GM12878 (cell line): ENCODE data around the gene SHQ1. TPM values are rescaled to one million over a fixed set of nuclear protein-coding genes. Genes with fewer than 3 reads are reported as not detected.

Experiments used
- ATAC-seq: fragments of 200-7000 bp; cut with Tn5 transposase; 3 replicates; pipeline ENCODE4 v1.9.1; 2020; ENCODE audit warnings: mild to moderate bottlenecking, moderate library complexity
- BruUV-seq: library from RNA; stranded (reverse); fragments of 400-500 nt; replicated peaks from 2 replicates; lab custom pipeline; 2021; lab: Mats Ljungman, UMichigan
- CTCF ChIA-PET: fragments of 300-600 bp; sonication (Branson Sonifier 250); formaldehyde crosslinking; extraction: SDS; loops from one replicate; lab custom pipeline; 2021; ENCODE audit warnings: inconsistent platforms; lab: Yijun Ruan, JAX
- POLR2A ChIA-PET: fragments of 350-600 bp; formaldehyde crosslinking; extraction: SDS; loops from one replicate; lab custom pipeline; 2021; ENCODE audit warnings: inconsistent platforms; lab: Charles Lee
- RAD21 ChIA-PET: fragments of 300-600 bp; sonication (Branson Sonifier 250); formaldehyde crosslinking; loops from one replicate; lab custom pipeline; 2023; ENCODE audit warnings: antibody characterized with exemption; ENCODE audit not compliant: unreplicated experiment; lab: Charles Lee
- SMC1A ChIA-PET: fragments of 300-600 bp; sonication (Branson Sonifier 250); formaldehyde crosslinking; loops from one replicate; lab custom pipeline; 2023; ENCODE audit not compliant: unreplicated experiment, uncharacterized antibody; lab: Charles Lee
- DNase-seq: peaks from one replicate; pipeline ENCODE4 v3.0.0-alpha.2; 2011; ENCODE audit warnings: low read depth, low spot score
- FAIRE-seq: peaks from 3 replicates; lab custom pipeline; 2011; peaks lifted over from hg19 to GRCh38; lab: Jason Lieb, UNC
- H2AFZ ChIP-seq: 2 replicates; pipeline ENCODE4 v1.6.0; 2011; ENCODE audit warnings: low read depth, low read length, control low read depth; ENCODE audit not compliant: control insufficient read depth
- H3K27ac ChIP-seq: 2 replicates; pipeline ENCODE4 v1.5.1; 2011; ENCODE audit warnings: control low read depth; ENCODE audit not compliant: control insufficient read depth, insufficient read depth
- H3K27me3 ChIP-seq, 2 experiments: replicated peaks in 1 of 2; 2 replicates each; pipeline versions ENCODE4 v1.6.0 to v1.6.1; 2011; ENCODE audit warnings: low read length in 1 of 2; ENCODE audit not compliant: control insufficient read depth in 2 of 2, insufficient read depth in 2 of 2
- H3K36me3 ChIP-seq, 2 experiments: 2 replicates each; pipeline ENCODE4 v1.5.1; 2011; ENCODE audit warnings: low read length in 1 of 2; ENCODE audit not compliant: control insufficient read depth in 2 of 2, insufficient read depth in 2 of 2
- H3K4me1 ChIP-seq: 2 replicates; pipeline ENCODE4 v1.6.1; 2011; ENCODE audit warnings: mild to moderate bottlenecking, low read length, moderate library complexity, mixed read lengths; ENCODE audit not compliant: control insufficient read depth, insufficient read depth
- H3K4me2 ChIP-seq: 2 replicates; pipeline ENCODE4 v1.6.0; 2011; ENCODE audit warnings: control low read depth; ENCODE audit not compliant: control insufficient read depth, insufficient read depth
- H3K4me3 ChIP-seq: fragments of 200-600 bp; sonication (generic); 2 replicates; pipeline ENCODE4 v1.5.1; 2016
- H3K79me2 ChIP-seq: 2 replicates; pipeline ENCODE4 v1.6.0; 2011; ENCODE audit warnings: low read length; ENCODE audit not compliant: control insufficient read depth, insufficient read depth
- H3K9ac ChIP-seq: 2 replicates; pipeline ENCODE4 v1.8.0; 2011; ENCODE audit warnings: low read length, control low read depth, mixed read lengths; ENCODE audit not compliant: control insufficient read depth, insufficient read depth
- H3K9me3 ChIP-seq: replicated peaks from 3 replicates; pipeline ENCODE4 v1.5.1; 2011; ENCODE audit warnings: mild to moderate bottlenecking, low read length; ENCODE audit not compliant: control insufficient read depth, insufficient read depth
- H4K20me1 ChIP-seq: 2 replicates; pipeline ENCODE4 v1.6.0; 2011; ENCODE audit not compliant: control insufficient read depth, insufficient read depth
- ATF3 ChIP-seq: IDR thresholded peaks from 2 replicates; pipeline ENCODE4 v1.6.1; 2011; ENCODE audit warnings: low read depth, mild to moderate bottlenecking, low read length, moderate library complexity, borderline replicate concordance; ENCODE audit errors: extremely low read depth
- BCL11A ChIP-seq: IDR thresholded peaks from 2 replicates; pipeline ENCODE4 v1.6.1; 2011; ENCODE audit warnings: low read depth, low read length
- EED ChIP-seq: sonication (generic); IDR thresholded peaks from 2 replicates; pipeline ENCODE4 v1.6.1; 2016; ENCODE audit warnings: antibody characterized with exemption, low read depth
- JUNB ChIP-seq: IDR thresholded peaks from 2 replicates; pipeline ENCODE4 v1.6.1; 2016; ENCODE audit warnings: antibody characterized with exemption, mild to moderate bottlenecking
- NKRF ChIP-seq: fragments of 450-650 bp; conservative IDR thresholded peaks from 2 replicates; pipeline ENCODE4 v1.6.1; 2017; ENCODE audit warnings: mild to moderate bottlenecking, moderate library complexity
- POLR2AphosphoS5 ChIP-seq: IDR thresholded peaks from 2 replicates; pipeline ENCODE4 v1.6.1; 2011; ENCODE audit warnings: mild to moderate bottlenecking, low read length, inconsistent platforms
- REST ChIP-seq: IDR thresholded peaks from 2 replicates; pipeline ENCODE4 v1.6.1; 2012; ENCODE audit warnings: mild to moderate bottlenecking, low read depth, low read length
- RFX5 ChIP-seq: IDR thresholded peaks from 2 replicates; pipeline ENCODE4 v1.6.1; 2011; ENCODE audit warnings: low read depth, low read length, improper control_type of control experiment
- SMAD1 ChIP-seq: fragments of 450-650 bp; IDR thresholded peaks from 2 replicates; pipeline ENCODE4 v1.6.1; 2018; ENCODE audit warnings: mild to moderate bottlenecking, low read depth; ENCODE audit not compliant: partially characterized antibody
- STAT3 ChIP-seq: IDR thresholded peaks from 2 replicates; pipeline ENCODE4 v1.6.1; 2011; ENCODE audit warnings: low read depth, low read length, improper control_type of control experiment
- TAF1 ChIP-seq: IDR thresholded peaks from 2 replicates; pipeline ENCODE4 v1.6.1; 2011; ENCODE audit warnings: mild to moderate bottlenecking, low read depth, low read length, borderline replicate concordance
- ZBED1 ChIP-seq: IDR thresholded peaks from 2 replicates; pipeline ENCODE4 v1.6.1; 2016; ENCODE audit warnings: borderline replicate concordance
- ZBTB33 ChIP-seq: fragments of 450-650 bp; IDR thresholded peaks from 2 replicates; pipeline ENCODE4 v1.6.1; 2017; ENCODE audit warnings: mild to moderate bottlenecking
- ZBTB4 ChIP-seq: fragments of 450-650 bp; formaldehyde crosslinking; IDR thresholded peaks from 2 replicates; pipeline ENCODE4 v1.4.0; 2022; ENCODE audit warnings: mild to moderate bottlenecking, moderate library complexity
- WGBS: methylation state at CpG from one replicate; pipeline ENCODE4 v1.1.6; 2016; ENCODE audit warnings: low lambda C conversion rate; ENCODE audit not compliant: insufficient replicate concordance, insufficient coverage; ENCODE audit errors: missing lambda C conversion rate; 5-methylcytosine and 5-hydroxymethylcytosine counted together
- in situ Hi-C: fragments of 300-500 bp; cut with MboI; formaldehyde crosslinking; loops from 9 replicates; pipeline ENCODE4 v1.14.3; 2018; ENCODE audit warnings: mixed read lengths
- intact Hi-C: fragments of 100-400 bp; cut with micrococcal nuclease; formaldehyde crosslinking; loops from one replicate; pipeline ENCODE4 v1.14.2; 2022; ENCODE audit not compliant: unreplicated experiment
- polyA plus RNA-seq, 11 experiments: library from polyadenylated mRNA; depleted of rRNA in 4 of 11; unstranded in 6 of 11; stranded (reverse) in 5 of 11; fragments of >200 nt; fragmentation: Nextera tagmentation in 4 of 11; fragmentation: Illumina TruSeq in 1 of 11; extraction: Ambion mirVana in 4 of 11; extraction: Trizol in 1 of 11; gene quantifications; 1 replicate in 1 of 11; 2 replicates in 10 of 11; pipeline versions ENCODE4 v1.2.1 to v1.2.3, GENCODE V29; 2011 to 2016; ENCODE audit warnings: inconsistent platforms in 2 of 11, missing spikeins in 2 of 11, low read depth in 1 of 11
- total RNA-seq, 4 experiments: library from RNA; depleted of rRNA in 3 of 4; stranded (reverse); fragments of >200 nt in 3 of 4; fragmentation: Illumina TruSeq in 1 of 4; extraction: Trizol in 1 of 4; gene quantifications; 2 replicates each; pipeline versions ENCODE4 v1.2.1 to v1.2.3, GENCODE V29; 2013 to 2021

Gene SHQ1
- total and polyA plus RNA-seq, 10 of the 15 experiments (the other 5 are each of a cell fraction or from before 2014, with no cell fraction given), result 12.6 to 51.7 (median 24.5) TPM

- ChIA-PET POLR2A (no interaction called here), CTCF (interaction anchor here (1.4 kb wide), 1 partner anchor 70 kb away, joined by 4 read pairs; no protein-coding TSS in a partner anchor), RAD21 (no interaction called here), SMC1A (interaction anchor here (0.7 kb wide), 1 partner anchor 252 kb away, joined by 3 read pairs; no protein-coding TSS in a partner anchor)
- Histone ChIP-seq H3K4me3 (no peak overlapping the region), H3K36me3 (0 out of 4 replicates have a peak, but pooled peaks cover 0 to 3% of the 10 kb centered on the region in 2 experiments), H3K79me2 (no peaks in the 10 kb centered on the region), H3K9me3 (no peaks in the 10 kb centered on the region), H3K4me1 (no peaks in the 10 kb centered on the region), H3K27me3 (no peaks in the 10 kb centered on the region), H3K9ac (no peak overlapping the region), H3K27ac (no peak overlapping the region), H4K20me1 (no peaks in the 10 kb centered on the region), H3K4me2 (no peak overlapping the region), H2AFZ (no peak overlapping the region)
- BruUV-seq, result no TSS peak
- no peak for DNase-seq
- no peak for FAIRE-seq
- WGBS, result 94% methylated on average over 6 of the region's 6 CpGs
- in situ Hi-C loops, result no loop called here
- ATAC-seq, result no peak
- intact Hi-C loops, result no loop called here
- TF ChIP-seq POLR2AphosphoS5 (no peak), STAT3 (no peak), ZBTB33 (no peak), TAF1 (no peak), RFX5 (no peak), JUNB (no peak), ATF3 (no peak), BCL11A (no peak), SMAD1 (no peak), NKRF (no peak), EED (no peak), REST (no peak), ZBTB4 (CRISPR knock-in tag) (no peak), ZBED1 (no peak)
Observed at GRCh38 chr3:72748659-72749058, 99.6 kb downstream of the SHQ1 start.
